Stimulated activated CD4-positive, alpha-beta T cell treated with anti-CD3 and anti-CD28 coated beads, Interleukin-1b, Interleukin-23, amount 100 ng/mL, for 4 hours (primary cell): Measurements from ENCODE around the gene PCSK6.
"Not testable (repeated sequence)": the region's sequence is repeated elsewhere in the genome, so short reads cannot be mapped to it uniquely, and the experiment has no call there.

Source experiments
- DNase-seq, 2 donors: peaks; one replicate each; pipeline ENCODE4 v3.0.0-alpha.2; 2020; ENCODE audit warnings: low read depth in 2 of 2

PCSK6 gene

GRCh38 chr15:101378171-101378755 lies 111.2 kb downstream of the PCSK6 start:
- DNase-seq = no peak

- no peak for DNase-seq
Measured at GRCh38 chr15:101376615-101377395, 112.7 kb downstream of the PCSK6 start.

GRCh38 chr15:101375006-101375405 lies 114.5 kb downstream of the PCSK6 start:
- DNase-seq = not testable (repeated sequence)

DNA sequence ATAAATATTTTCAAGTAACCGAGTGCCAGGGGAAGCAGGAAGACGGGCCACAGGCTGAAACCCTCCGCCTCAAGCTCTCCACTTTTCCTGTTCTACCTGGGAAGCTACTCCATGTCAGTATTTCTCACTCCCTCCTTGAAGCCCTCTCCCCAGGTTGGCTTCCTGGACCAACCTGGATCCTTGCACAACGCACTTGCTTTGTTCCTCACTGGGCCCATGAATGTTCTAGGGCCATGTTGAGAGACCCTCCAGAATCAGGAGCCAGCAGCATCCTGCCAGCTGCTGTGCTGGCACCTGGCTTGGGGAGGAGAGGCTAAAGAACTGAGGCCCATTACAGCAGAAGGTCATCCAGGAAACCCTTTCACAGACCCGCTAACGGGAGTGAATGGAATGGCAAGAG lies 115.2 kb downstream of the PCSK6 start:
- DNase-seq = no peak

- DNase-seq = no peak
Measured at GRCh38 chr15:101373577-101373976, 115.9 kb downstream of the PCSK6 start.

DNA sequence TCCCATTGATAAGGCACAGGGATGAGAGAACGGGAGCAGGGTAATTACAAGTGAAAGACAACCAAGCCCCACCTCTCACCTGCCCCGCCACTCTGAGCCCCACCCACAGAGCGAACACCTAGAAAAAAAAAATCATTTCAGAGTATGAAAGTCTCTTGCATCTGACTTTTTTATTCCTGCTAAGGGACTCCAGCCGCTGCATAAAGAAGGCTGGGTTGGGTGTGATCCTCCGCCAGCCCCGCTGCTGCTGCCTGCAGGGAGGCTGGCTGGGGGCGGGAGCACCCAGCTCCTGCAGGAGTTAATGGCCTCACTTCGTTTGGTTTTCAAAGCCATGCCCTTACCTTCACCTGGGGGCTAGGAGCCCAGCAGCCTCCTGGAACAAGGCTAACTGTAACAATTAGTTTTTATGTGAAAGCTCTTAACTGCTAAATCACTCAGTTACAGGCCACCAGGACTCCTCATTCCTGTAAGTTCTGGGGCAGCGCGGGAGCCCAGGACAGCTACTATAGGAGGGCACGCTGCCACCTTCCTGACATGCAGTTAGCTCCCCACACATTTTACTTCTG lies 116.5 kb downstream of the PCSK6 start:
- DNase-seq = no peak

- DNase-seq = no peak
Measured at GRCh38 chr15:101372149-101372577, 117.3 kb downstream of the PCSK6 start.

GRCh38 chr15:101371519-101371918 lies 118.0 kb downstream of the PCSK6 start:
- no peak for DNase-seq

GRCh38 chr15:101371081-101371480 lies 118.4 kb downstream of the PCSK6 start:
- DNase-seq = no peak

DNA sequence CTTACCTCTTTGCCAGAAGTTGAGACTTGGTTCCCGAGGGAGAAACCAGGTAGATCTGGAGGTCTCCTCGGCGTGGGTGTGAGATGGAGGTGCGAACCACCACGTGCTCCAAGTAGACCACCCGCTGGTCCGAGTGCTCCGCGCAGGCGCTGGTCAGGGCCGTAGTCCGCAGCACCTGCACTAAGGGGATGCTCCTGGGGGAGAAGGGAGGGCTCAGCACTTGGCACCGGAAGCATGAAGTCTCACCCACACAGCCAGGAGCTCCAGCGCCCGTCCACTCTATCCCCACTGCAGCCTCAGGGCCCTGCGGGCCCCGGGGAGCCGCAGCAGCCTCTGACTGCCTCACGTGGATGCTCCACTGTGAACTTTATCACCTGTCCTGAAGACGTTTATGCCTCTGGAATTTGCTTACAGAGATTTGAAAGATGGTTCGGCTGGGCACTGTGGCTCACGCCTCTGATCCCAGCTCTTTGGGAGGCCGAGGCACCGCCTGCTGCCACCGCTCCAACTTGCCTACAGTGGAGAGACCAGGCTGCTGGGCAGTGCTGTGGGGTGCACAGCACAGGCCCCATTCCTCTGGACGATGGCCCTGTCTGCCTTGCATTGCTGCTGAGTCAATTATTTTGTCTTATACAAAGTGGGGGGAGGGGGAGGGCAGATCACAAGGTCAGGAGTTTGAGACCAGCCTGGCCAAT lies 119.0 kb downstream of the PCSK6 start:
- DNase-seq = no peak

DNA sequence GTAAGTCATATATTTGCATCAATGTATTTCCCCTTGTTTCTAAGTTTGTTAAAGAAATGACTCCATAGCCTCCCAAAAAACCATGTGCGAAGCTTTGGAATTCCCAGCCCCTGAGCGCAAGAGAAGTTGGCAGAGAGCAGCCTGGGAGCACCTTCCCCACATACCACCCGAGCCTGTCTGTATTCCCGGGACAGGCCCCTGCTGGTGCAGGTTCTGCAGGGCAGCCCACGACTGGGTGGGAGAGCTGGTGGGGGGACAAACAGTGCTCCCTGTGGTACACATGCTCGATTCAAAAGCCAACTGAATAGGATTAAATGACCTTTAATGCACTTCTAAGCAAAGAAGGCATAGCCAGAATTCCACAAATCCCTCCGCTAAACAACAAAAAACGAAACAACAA lies 119.8 kb downstream of the PCSK6 start:
- DNase-seq = no peak

- DNase-seq = no peak
Measured at GRCh38 chr15:101368861-101369642, 120.5 kb downstream of the PCSK6 start.

- no peak for DNase-seq
Measured at GRCh38 chr15:101368086-101368780, 121.3 kb downstream of the PCSK6 start.

- no peak for DNase-seq
Measured at GRCh38 chr15:101366853-101367252, 122.7 kb downstream of the PCSK6 start.

DNA sequence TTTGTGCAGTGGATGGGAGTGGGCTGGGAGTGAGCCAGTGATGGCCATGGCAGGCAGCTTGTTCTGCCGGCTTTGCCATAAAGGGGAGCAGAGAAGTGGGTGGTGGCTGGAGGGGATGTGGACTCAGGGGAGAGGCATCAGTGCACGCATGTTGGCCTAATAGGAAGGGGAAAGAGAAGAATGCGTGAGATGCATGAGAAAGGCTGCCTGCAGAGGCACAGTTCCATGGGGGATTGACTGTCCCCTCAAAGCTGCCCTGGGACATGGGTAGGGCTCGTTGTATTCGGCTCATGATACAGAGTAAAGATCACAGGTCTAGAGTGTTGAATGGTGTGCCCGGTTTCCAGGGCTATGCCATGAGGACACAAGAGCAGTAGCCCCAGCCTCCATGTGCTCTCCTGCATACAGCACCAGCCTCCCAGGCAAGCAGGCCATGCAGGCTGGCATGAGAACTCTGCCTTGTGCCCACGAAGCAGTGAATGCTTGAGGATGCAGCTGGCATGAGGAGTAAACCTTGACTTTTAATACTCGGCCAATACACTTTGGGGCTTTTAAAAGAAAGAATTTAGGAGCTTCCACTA lies 126.4 kb downstream of the PCSK6 start:
- no peak for DNase-seq

GRCh38 chr15:101362359-101362758 lies 127.1 kb downstream of the PCSK6 start:
- DNase-seq = no peak

GRCh38 chr15:101361418-101361817 lies 128.1 kb downstream of the PCSK6 start:
- no peak for DNase-seq

- DNase-seq = no peak
Measured at GRCh38 chr15:101359365-101359947, 130.1 kb downstream of the PCSK6 start.

GRCh38 chr15:101358895-101359294 lies 130.6 kb downstream of the PCSK6 start:
- DNase-seq = no peak

- no peak for DNase-seq
Measured at GRCh38 chr15:101357885-101358284, 131.6 kb downstream of the PCSK6 start.
